ENCODE measurements around the gene PDE1C.

- no peak for TF ChIP-seq CTCF (IDR thresholded peaks at IDR 0.05)
- TF ChIP-seq POLR2A (IDR thresholded peaks at IDR 0.05) = no peak
- TF ChIP-seq EP300 (IDR thresholded peaks at IDR 0.05) = no peak
Measured at GRCh38 chr7:31835471-31835870, 234.7 kb downstream of the PDE1C start.

Measured in ovary (tissue), 3 donors.